Aorta (tissue), 5 donors: ENCODE results near the gene TRIM22. TPM values are rescaled to one million over a fixed set of nuclear protein-coding genes. Genes with fewer than 3 reads are reported as not detected.
"Not testable (repeated sequence)": the region's sequence is repeated elsewhere in the genome, so short reads cannot be mapped to it uniquely, and the experiment has no call there.

Source experiments
- ATAC-seq: fragments of 200-7000 bp; cut with Tn5 transposase; one replicate; pipeline ENCODE4 v1.9.1; 2022; ENCODE audit warnings: moderate library complexity; ENCODE audit not compliant: low FRiP score
- DNase-seq, 2 donors: peaks; one replicate each; pipeline ENCODE4 v3.0.0-alpha.2; 2020
- H3K27ac ChIP-seq, 2 donors: one replicate each; pipeline ENCODE4 v1.5.1; 2013; ENCODE audit warnings: low read length in 2 of 2, mild to moderate bottlenecking in 2 of 2, moderate library complexity in 2 of 2, control low read depth in 1 of 2, inconsistent platforms in 1 of 2, low read depth in 1 of 2
- H3K27me3 ChIP-seq, 2 donors: one replicate each; pipeline ENCODE4 v1.6.1; 2013; ENCODE audit warnings: control low read depth in 1 of 2, low read length in 1 of 2, mild to moderate bottlenecking in 1 of 2, moderate library complexity in 1 of 2; ENCODE audit not compliant: insufficient read depth in 2 of 2, control insufficient read depth in 1 of 2
- H3K36me3 ChIP-seq, 2 donors: one replicate each; pipeline ENCODE4 v1.6.1; 2013; ENCODE audit warnings: control low read depth in 1 of 2, low read length in 1 of 2, mild to moderate bottlenecking in 1 of 2; ENCODE audit not compliant: insufficient read depth in 2 of 2, control insufficient read depth in 1 of 2
- H3K4me1 ChIP-seq, 2 donors: one replicate each; pipeline ENCODE4 v1.6.1; 2013; ENCODE audit warnings: low read length in 2 of 2, control low read depth in 1 of 2, mild to moderate bottlenecking in 1 of 2, moderate library complexity in 1 of 2; ENCODE audit not compliant: insufficient read depth in 2 of 2, control insufficient read depth in 1 of 2
- H3K4me3 ChIP-seq, 2 donors: one replicate each; pipeline ENCODE4 v1.5.1; 2013; ENCODE audit warnings: low read length in 2 of 2, control low read depth in 1 of 2, mild to moderate bottlenecking in 1 of 2
- H3K9me3 ChIP-seq: one replicate; pipeline ENCODE4 v1.6.1; 2013; ENCODE audit warnings: mild to moderate bottlenecking, low read length; ENCODE audit not compliant: control insufficient read depth
- WGBS, 2 donors: extraction: QIAGEN DNeasy Blood & Tissue Kit; methylation state at CpG; one replicate each; pipeline ENCODE4 v1.1.7; 2013; 5-methylcytosine and 5-hydroxymethylcytosine counted together
- intact Hi-C, 2 donors: fragments of 100-400 bp; cut with DNase I; formaldehyde crosslinking; loops; one replicate each; pipeline versions ENCODE4 v1.14.2 to v1.15.0; 2022
- polyA plus RNA-seq, 2 donors: library from polyadenylated mRNA; stranded (reverse); fragments of 200-250 nt; gene quantifications; one replicate each; pipeline ENCODE4 v1.2.3, GENCODE V29; 2013
- total RNA-seq, 2 donors: library from RNA; stranded (reverse); fragmentation: NEBNext Ultra II Directional; extraction: Animal tissue kit (Norgen Biotek cat#: 25700); gene quantifications; one replicate each; pipeline ENCODE4 v1.2.1, GENCODE V29; 2021
- donor health status: healthy with polysubstance abuse.
- donor health status: Bipolar disorder and iron deficiency.
- donor health status: DM: no; HTN: no; CAD: no.
- donor health status: DM: no; HTN: no; CAD: no.
- donor health status: DM: yes; HTN: yes; CAD: no.

Gene TRIM22
- total and polyA plus RNA-seq, 4 donors = 39.9 to 110 (median 90.2) TPM

GRCh38 chr11:5665051-5665570 lies 24.5 kb upstream of the TRIM22 start:
- ATAC-seq (no peak), DNase-seq (no peak)
- WGBS, 2 donors = 84 to 89% methylated on average over 4 of the region's 4 CpGs
- H3K9me3 ChIP-seq = no peaks in the 10 kb centered on the region
- H3K4me1 ChIP-seq = no peaks in the 10 kb centered on the region
- intact Hi-C loops = no loop called here
- H3K27ac ChIP-seq = no peak overlapping the region
- H3K36me3 ChIP-seq = peaks cover 0 to 11% of the 10 kb centered on the region in 2 donors
- H3K27me3 ChIP-seq = no peaks in the 10 kb centered on the region
- no peak overlapping the region for H3K4me3 ChIP-seq

GRCh38 chr11:5665746-5666401 lies 23.7 kb upstream of the TRIM22 start:
- Histone ChIP-seq H3K36me3 (peaks cover 0 to 11% of the 10 kb centered on the region in 2 donors), H3K4me3 (no peak overlapping the region), H3K27ac (no peak overlapping the region), H3K9me3 (no peaks in the 10 kb centered on the region), H3K4me1 (no peaks in the 10 kb centered on the region), H3K27me3 (no peaks in the 10 kb centered on the region)
- WGBS, 2 donors = 79 to 81% methylated on average over 5 of the region's 5 CpGs
- intact Hi-C loops = no loop called here
- ATAC-seq (no peak), DNase-seq (no peak)

GRCh38 chr11:5666402-5666793 lies 23.2 kb upstream of the TRIM22 start:
- Histone ChIP-seq H3K27me3 (no peaks in the 10 kb centered on the region), H3K27ac (no peak overlapping the region), H3K4me1 (no peaks in the 10 kb centered on the region), H3K9me3 (no peaks in the 10 kb centered on the region), H3K4me3 (no peak overlapping the region), H3K36me3 (peaks cover 0 to 11% of the 10 kb centered on the region in 2 donors)
- ATAC-seq (no peak), DNase-seq (no peak)
- intact Hi-C loops = no loop called here
- 77 to 81% methylated on average over 6 of the region's 6 CpGs for WGBS, 2 donors

- intact Hi-C loops = no loop called here
- peaks cover 0 to 5% of the 10 kb centered on the region in 2 donors for H3K36me3 ChIP-seq
- no peak overlapping the region for H3K4me3 ChIP-seq
- H3K27me3 ChIP-seq = no peaks in the 10 kb centered on the region
- no peak for ATAC-seq
- no peak for DNase-seq
- H3K27ac ChIP-seq = no peak overlapping the region
- no peaks in the 10 kb centered on the region for H3K4me1 ChIP-seq
- H3K9me3 ChIP-seq = no peaks in the 10 kb centered on the region
Observed at GRCh38 chr11:5671831-5672230, 17.8 kb upstream of the TRIM22 start.

GRCh38 chr11:5674391-5674790 lies 15.2 kb upstream of the TRIM22 start:
- Histone ChIP-seq H3K9me3 (no peaks in the 10 kb centered on the region), H3K27me3 (no peaks in the 10 kb centered on the region), H3K4me1 (no peaks in the 10 kb centered on the region), H3K36me3 (peaks cover 6 to 12% of the 10 kb centered on the region in 2 donors), H3K27ac (no peak overlapping the region), H3K4me3 (no peak overlapping the region)
- no peak for DNase-seq
- WGBS, 2 donors = 95% methylated on average over 4 of the region's 4 CpGs
- ATAC-seq = no peak
- intact Hi-C loops = no loop called here

- H3K9me3 ChIP-seq = no peaks in the 10 kb centered on the region
- no peak overlapping the region for H3K27ac ChIP-seq
- no peaks in the 10 kb centered on the region for H3K27me3 ChIP-seq
- 92 to 93% methylated on average over 7 of the region's 7 CpGs for WGBS, 2 donors
- no peak overlapping the region for H3K4me3 ChIP-seq
- ATAC-seq (no peak), DNase-seq (no peak)
- intact Hi-C loops = loop anchor here in 1 of 2 donors (10.0 kb wide), 1 partner anchor 55 kb away; the partner anchor contains the start of gene TRIM34
- no peaks in the 10 kb centered on the region for H3K4me1 ChIP-seq
- peaks cover 6 to 10% of the 10 kb centered on the region in 2 donors for H3K36me3 ChIP-seq
Observed at GRCh38 chr11:5679811-5680210, 9.8 kb upstream of the TRIM22 start.

- not testable (repeated sequence) for H3K27me3 ChIP-seq, H3K27ac ChIP-seq, H3K9me3 ChIP-seq, H3K36me3 ChIP-seq, DNase-seq, ATAC-seq, H3K4me3 ChIP-seq, H3K4me1 ChIP-seq
- intact Hi-C loops = loop anchor here in 1 of 2 donors (10.0 kb wide), 1 partner anchor 58 kb away; the partner anchor contains the start of gene TRIM34
- WGBS, 2 donors = 83 to 87% methylated on average over 20 to 33 of the region's 33 CpGs
Observed at GRCh38 chr11:5682890-5683441, 6.6 kb upstream of the TRIM22 start.

GRCh38 chr11:5683620-5684019 lies 6.0 kb upstream of the TRIM22 start:
- not testable (repeated sequence) for H3K9me3 ChIP-seq, H3K36me3 ChIP-seq, H3K27ac ChIP-seq, DNase-seq, H3K4me1 ChIP-seq, ATAC-seq, H3K4me3 ChIP-seq, H3K27me3 ChIP-seq
- 44 to 53% methylated on average over 7 of the region's 7 CpGs for WGBS, 2 donors
- intact Hi-C loops = loop anchor here (2.0 to 10.0 kb wide), 2 partner anchors 59 to 83 kb away; partner anchors contain the start of gene TRIM34 (in 1 of the 2)
